Measurements from ENCODE around the gene MYH9.

Gene MYH9

GRCh38 chr22:36387959-36388726 lies at the start of gene MYH9:
TSS of gene MYH9 (minus strand) at chr22:36387967. CDS start at chr22:36349236, 38,731 bp downstream.
- peak within 1 kb of the TSS; percentile 93 for H3K4me3 ChIP-seq (ENCODE audit: low read depth, low read length)
- ChIA-PET POLR2A (interaction anchor here (0.6 to 6.6 kb wide), 29 partner anchors 8 to 94 kb away, joined by 3 to 172 read pairs (median 5); partner anchors contain the start of gene TXN2), CTCF (interaction anchor here (0.6 to 5.4 kb wide), 2 partner anchors 9 to 80 kb away, joined by 3 to 69 read pairs; no protein-coding TSS in a partner anchor)
- peak; percentile 98 for DNase-seq (ENCODE audit: low read depth, low spot score)
- no peak for TF ChIP-seq CTCF (IDR thresholded peaks at IDR 0.05; ENCODE audit: insufficient read depth, low read length, missing control alignments)

- no peak for TF ChIP-seq CTCF (IDR thresholded peaks at IDR 0.05; ENCODE audit: insufficient read depth, low read length, missing control alignments)
- H3K4me3 ChIP-seq (ENCODE audit: low read depth, low read length): no peak overlapping the region
- ChIA-PET POLR2A (interaction anchor here (0.6 kb wide), 1 partner anchor 20 kb away, joined by 3 read pairs; no protein-coding TSS in a partner anchor), CTCF (interaction anchor here (0.9 kb wide), 1 partner anchor 35 kb away, joined by 6 read pairs; no protein-coding TSS in a partner anchor)
- DNase-seq (ENCODE audit: low read depth, low spot score): no peak
These were observed 48.0 kb upstream of the MYH9 start for GRCh38 chr22:36435516-36436415.

GRCh38 chr22:36433318-36434231 lies 45.8 kb upstream of the MYH9 start:
- H3K4me3 ChIP-seq (ENCODE audit: low read depth, low read length): no peak overlapping the region
- CTCF ChIA-PET: no interaction called here
- TF ChIP-seq CTCF (IDR thresholded peaks at IDR 0.05; ENCODE audit: insufficient read depth, low read length, missing control alignments): no peak
- POLR2A ChIA-PET: interaction anchor here (0.9 kb wide), 1 partner anchor 77 kb away, joined by 4 read pairs; no protein-coding TSS in a partner anchor
- DNase-seq (ENCODE audit: low read depth, low spot score): no peak

GRCh38 chr22:36432592-36433317 lies 45.0 kb upstream of the MYH9 start:
- TF ChIP-seq CTCF (IDR thresholded peaks at IDR 0.05; ENCODE audit: insufficient read depth, low read length, missing control alignments): no peak
- POLR2A ChIA-PET: interaction anchor here (0.9 kb wide), 1 partner anchor 76 kb away, joined by 4 read pairs; no protein-coding TSS in a partner anchor
- CTCF ChIA-PET: no interaction called here
- H3K4me3 ChIP-seq (ENCODE audit: low read depth, low read length): no peak overlapping the region; the same call in 1 of the 2 replicates
- no peak for DNase-seq (ENCODE audit: low read depth, low spot score)

- H3K4me3 ChIP-seq (ENCODE audit: low read depth, low read length): no peak overlapping the region
- ChIA-PET POLR2A (no interaction called here), CTCF (no interaction called here)
- no peak for DNase-seq (ENCODE audit: low read depth, low spot score)
- no peak for TF ChIP-seq CTCF (IDR thresholded peaks at IDR 0.05; ENCODE audit: insufficient read depth, low read length, missing control alignments)
These were observed 44.2 kb upstream of the MYH9 start for GRCh38 chr22:36431977-36432376.

Data from AG04449 (cell line).